Neural cell (in vitro differentiated cells): ENCODE data around the gene ATP8B3. TPM values are rescaled to one million over a fixed set of nuclear protein-coding genes. Genes with fewer than 3 reads are reported as not detected.

Source experiments
- H2AFZ ChIP-seq: fragments of 200-600, 300-800 bp; sonication (generic), shearing (Covaris generic); 2 replicates; pipeline ENCODE4 v1.6.0; 2014; ENCODE audit warnings: low read depth, mild to moderate bottlenecking, antibody characterized with exemption, low read length, moderate library complexity
- H3F3A ChIP-seq: fragments of 200-600 bp; shearing (Covaris generic); 2 replicates; pipeline ENCODE4 v1.6.1; 2016; ENCODE audit warnings: mild to moderate bottlenecking, moderate library complexity, mixed read lengths, antibody characterized with exemption, low read length; ENCODE audit not compliant: insufficient read depth, poor library complexity, severe bottlenecking
- H3K27ac ChIP-seq: fragments of 200-600, 300-800 bp; sonication (generic), shearing (Covaris generic); 2 replicates; pipeline ENCODE4 v1.5.1; 2014; ENCODE audit warnings: mild to moderate bottlenecking, low read length, moderate library complexity
- H3K27me3 ChIP-seq: fragments of 300-800, 200-600 bp; sonication (generic), shearing (Covaris generic); 2 replicates; pipeline ENCODE4 v1.6.0; 2014; ENCODE audit warnings: mild to moderate bottlenecking, low read depth, low read length, moderate library complexity; ENCODE audit not compliant: insufficient read depth
- H3K36me3 ChIP-seq: fragments of 300-800, 200-600 bp; sonication (generic), shearing (Covaris generic); 2 replicates; pipeline ENCODE4 v1.5.1; 2014; ENCODE audit warnings: mild to moderate bottlenecking, antibody characterized with exemption, low read length, moderate library complexity; ENCODE audit not compliant: insufficient read depth
- H3K4me2 ChIP-seq: fragments of 300-800, 200-600 bp; sonication (generic), shearing (Covaris generic); 2 replicates; pipeline ENCODE4 v1.6.0; 2014; ENCODE audit warnings: mild to moderate bottlenecking, low read length
- H3K4me3 ChIP-seq: fragments of 300-800, 200-600 bp; sonication (generic), shearing (Covaris generic); 2 replicates; pipeline ENCODE4 v1.5.1; 2014; ENCODE audit warnings: mild to moderate bottlenecking, low read length, moderate library complexity
- H3K79me2 ChIP-seq: fragments of 200-600 bp; shearing (Covaris generic); replicated peaks from 2 replicates; pipeline ENCODE4 v1.6.0; 2014; ENCODE audit warnings: mild to moderate bottlenecking, low read length, moderate library complexity; ENCODE audit not compliant: insufficient read depth
- H3K9ac ChIP-seq: fragments of 300-800, 200-600 bp; sonication (generic), shearing (Covaris generic); 2 replicates; pipeline ENCODE4 v1.6.1; 2016; ENCODE audit warnings: mild to moderate bottlenecking, low read length, mixed read lengths
- H3K9me2 ChIP-seq: fragments of 200-600 bp; shearing (Covaris generic); 2 replicates; pipeline ENCODE4 v1.6.1; 2016; ENCODE audit warnings: mild to moderate bottlenecking, low read length, mixed read lengths; ENCODE audit not compliant: insufficient read depth
- H3K9me3 ChIP-seq: fragments of 200-600, 300-800 bp; sonication (generic), shearing (Covaris generic); 2 replicates; pipeline ENCODE4 v1.6.1; 2016; ENCODE audit warnings: mild to moderate bottlenecking, mixed run types, low read length, moderate library complexity, mixed read lengths
- H4K20me1 ChIP-seq: fragments of 200-600 bp; shearing (Covaris generic); 2 replicates; pipeline ENCODE4 v1.6.1; 2016; ENCODE audit warnings: mild to moderate bottlenecking, mixed run types; ENCODE audit not compliant: insufficient read depth
- CTCF ChIP-seq: fragments of 450-650 bp; IDR thresholded peaks from 2 replicates; pipeline ENCODE4 v1.5.1; 2014; ENCODE audit warnings: antibody characterized with exemption, mild to moderate bottlenecking, moderate library complexity; ENCODE audit not compliant: poor library complexity, severe bottlenecking
- EP300 ChIP-seq: fragments of 450-650 bp; conservative IDR thresholded peaks from 2 replicates; pipeline ENCODE4 v1.6.1; 2014; ENCODE audit warnings: antibody characterized with exemption, mild to moderate bottlenecking, moderate library complexity; ENCODE audit not compliant: poor library complexity, severe bottlenecking
- EZH2 ChIP-seq: fragments of 200-600, 300-800 bp; shearing (Covaris generic), sonication (generic); IDR thresholded peaks from 2 replicates; pipeline ENCODE4 v1.6.1; 2014; ENCODE audit warnings: antibody characterized with exemption, low read length, borderline replicate concordance, mild to moderate bottlenecking; ENCODE audit not compliant: insufficient read depth, poor library complexity, severe bottlenecking
- MXI1 ChIP-seq: fragments of 450-650 bp; conservative IDR thresholded peaks from 2 replicates; pipeline ENCODE4 v1.6.1; 2014; ENCODE audit warnings: antibody characterized with exemption, mild to moderate bottlenecking; ENCODE audit not compliant: poor library complexity, severe bottlenecking
- POLR2AphosphoS5 ChIP-seq: IDR thresholded peaks from 2 replicates; pipeline ENCODE4 v1.6.1; 2012
- RAD21 ChIP-seq: fragments of 450-650 bp; conservative IDR thresholded peaks from 2 replicates; pipeline ENCODE4 v1.6.1; 2014; ENCODE audit warnings: antibody characterized with exemption, mild to moderate bottlenecking, moderate library complexity
- REST ChIP-seq: IDR thresholded peaks from 2 replicates; pipeline ENCODE4 v1.6.1; 2012; ENCODE audit warnings: borderline replicate concordance
- SMC3 ChIP-seq: fragments of 450-650 bp; conservative IDR thresholded peaks from 2 replicates; pipeline ENCODE4 v1.6.1; 2014; ENCODE audit warnings: antibody characterized with exemption, mild to moderate bottlenecking, moderate library complexity; ENCODE audit not compliant: poor library complexity
- TAF1 ChIP-seq: IDR thresholded peaks from 2 replicates; pipeline ENCODE4 v1.6.1; 2012; ENCODE audit warnings: low read depth
- polyA plus RNA-seq: library from polyadenylated mRNA; depleted of rRNA; stranded (reverse); fragments of >200 nt; gene quantifications from 2 replicates; pipeline ENCODE4 v1.2.3, GENCODE V29; 2014

ATP8B3 gene
- polyA plus RNA-seq, 1 donor from 2014 or later, result 1.5 TPM

- Histone ChIP-seq H3K4me2 (no peak overlapping the region), H3K4me3 (peak overlapping the region; percentile 62), H3K9ac (peak overlapping the region; percentile 57), H3K36me3 (no peaks in the 10 kb centered on the region), H3F3A (no peaks in the 10 kb centered on the region), H2AFZ (no peak overlapping the region), H3K9me2 (no peaks in the 10 kb centered on the region), H3K9me3 (no peaks in the 10 kb centered on the region), H3K27ac (peak overlapping the region; percentile 30), H3K27me3 (peaks cover 87% of the 10 kb centered on the region), H3K79me2 (no peaks in the 10 kb centered on the region), H4K20me1 (no peaks in the 10 kb centered on the region)
- no peak for TF ChIP-seq RAD21
- TF ChIP-seq CTCF, result no peak
- no peak for TF ChIP-seq MXI1
- TF ChIP-seq REST, result no peak
- TF ChIP-seq SMC3, result peak; percentile 8
- TF ChIP-seq EP300, result no peak
- no peak for TF ChIP-seq TAF1
- peak; percentile 7 for TF ChIP-seq EZH2
- no peak for TF ChIP-seq POLR2AphosphoS5
Measured at GRCh38 chr19:1755467-1756171, 56.5 kb downstream of the ATP8B3 start.

GRCh38 chr19:1754636-1755466 lies 57.2 kb downstream of the ATP8B3 start:
- Histone ChIP-seq H3K27me3 (peaks cover 87% of the 10 kb centered on the region), H3K4me3 (peak overlapping the region; percentile 62), H3K9me3 (no peaks in the 10 kb centered on the region), H3K79me2 (no peaks in the 10 kb centered on the region), H3K9me2 (no peaks in the 10 kb centered on the region), H3F3A (no peaks in the 10 kb centered on the region), H3K9ac (peak overlapping the region; percentile 57), H3K4me2 (no peak overlapping the region), H2AFZ (no peak overlapping the region), H4K20me1 (no peaks in the 10 kb centered on the region), H3K36me3 (no peaks in the 10 kb centered on the region), H3K27ac (peak overlapping the region; percentile 30)
- TF ChIP-seq EZH2, result peak; percentile 94
- peak; percentile 23 for TF ChIP-seq CTCF
- TF ChIP-seq TAF1, result no peak
- no peak for TF ChIP-seq MXI1
- TF ChIP-seq POLR2AphosphoS5, result no peak
